OCI-LY7 (cell line): ENCODE results near the gene FHOD3. TPM values are rescaled to one million over a fixed set of nuclear protein-coding genes. Genes with fewer than 3 reads are reported as not detected.

Experiments used
- BruUV-seq: library from RNA; stranded (reverse); fragments of 400-500 nt; replicated peaks from 2 replicates; lab custom pipeline; 2021; lab: Mats Ljungman, UMichigan
- CTCF ChIA-PET: fragments of 300-600 bp; sonication (Branson Sonifier 250); formaldehyde crosslinking; loops from one replicate; lab custom pipeline; 2022; ENCODE audit warnings: antibody characterized with exemption; ENCODE audit not compliant: unreplicated experiment; lab: Charles Lee
- POLR2A ChIA-PET: fragments of 300-600 bp; sonication (Branson Sonifier 250); formaldehyde crosslinking; loops from one replicate; lab custom pipeline; 2022; ENCODE audit warnings: antibody characterized with exemption; lab: Charles Lee
- DNase-seq: peaks from one replicate; pipeline ENCODE4 v3.0.0-alpha.2; 2015; ENCODE audit warnings: low spot score
- H2AFZ ChIP-seq: fragments of 200-600 bp; sonication (generic), shearing (Covaris generic); 2 replicates; pipeline ENCODE4 v1.6.1; 2014; ENCODE audit warnings: mild to moderate bottlenecking, antibody characterized with exemption, low read length, moderate library complexity
- H3K27ac ChIP-seq: fragments of 200-600 bp; sonication (generic); 2 replicates; pipeline ENCODE4 v1.5.1; 2014; ENCODE audit warnings: mixed run types, low read depth, mild to moderate bottlenecking, moderate library complexity, low read length, inconsistent platforms; ENCODE audit not compliant: poor library complexity, severe bottlenecking
- H3K36me3 ChIP-seq: fragments of 200-600 bp; sonication (generic); 2 replicates; pipeline ENCODE4 v1.6.1; 2014; ENCODE audit warnings: mild to moderate bottlenecking, antibody characterized with exemption, low read length, moderate library complexity, mixed read lengths; ENCODE audit not compliant: insufficient read depth
- H3K4me1 ChIP-seq: fragments of 200-600 bp; sonication (generic); 2 replicates; pipeline ENCODE4 v1.5.1; 2014; ENCODE audit warnings: mild to moderate bottlenecking, low read length; ENCODE audit not compliant: insufficient read depth, poor library complexity, severe bottlenecking
- H3K4me2 ChIP-seq: fragments of 200-600 bp; sonication (generic); 2 replicates; pipeline ENCODE4 v1.6.1; 2014; ENCODE audit warnings: mild to moderate bottlenecking, low read length
- H3K4me3 ChIP-seq: fragments of 200-600 bp; sonication (generic); 2 replicates; pipeline ENCODE4 v1.5.1; 2014; ENCODE audit warnings: mild to moderate bottlenecking, low read depth, low read length; ENCODE audit not compliant: poor library complexity, severe bottlenecking
- H3K79me2 ChIP-seq: fragments of 200-600 bp; sonication (generic); 2 replicates; pipeline ENCODE4 v1.6.1; 2016; ENCODE audit warnings: low read depth, mild to moderate bottlenecking, low read length, moderate library complexity, mixed read lengths; ENCODE audit not compliant: insufficient read depth
- H3K9me2 ChIP-seq: fragments of 200-600 bp; sonication (generic); 2 replicates; pipeline ENCODE4 v1.6.1; 2016; ENCODE audit warnings: mild to moderate bottlenecking, low read length, mixed read lengths; ENCODE audit not compliant: insufficient read depth
- H3K9me3 ChIP-seq: fragments of 200-600 bp; sonication (generic); 2 replicates; pipeline ENCODE4 v1.6.1; 2014; ENCODE audit warnings: mild to moderate bottlenecking, mixed run types, low read length, mixed read lengths
- H4K20me1 ChIP-seq: fragments of 200-600 bp; sonication (generic); 2 replicates; pipeline ENCODE4 v1.6.1; 2014; ENCODE audit warnings: mild to moderate bottlenecking, antibody characterized with exemption, low read length, moderate library complexity, mixed read lengths; ENCODE audit not compliant: insufficient read depth
- EZH2phosphoT487 ChIP-seq: fragments of 200-600 bp; sonication (generic); IDR thresholded peaks from 2 replicates; pipeline ENCODE4 v1.6.1; 2018; ENCODE audit warnings: low read depth, borderline replicate concordance, mild to moderate bottlenecking, mixed run types, antibody characterized with exemption, low read length, moderate library complexity, mixed read lengths
- intact Hi-C: fragments of 100-400 bp; cut with micrococcal nuclease; formaldehyde crosslinking; loops from one replicate; pipeline ENCODE4 v1.10.0; 2022; ENCODE audit not compliant: unreplicated experiment
- total RNA-seq, 2 experiments: library from RNA; depleted of rRNA in 1 of 2; stranded (reverse); fragments of >200 nt in 1 of 2; shearing (Covaris generic) in 1 of 2; gene quantifications; 2 replicates each; pipeline ENCODE4 v1.2.3, GENCODE V29; 2014 to 2022
- TF ChIP-seq, protein P1 (sequence below): fragments of 200-600 bp; sonication (generic); conservative IDR thresholded peaks from 2 replicates; pipeline ENCODE4 v1.5.1; 2014; ENCODE audit warnings: mild to moderate bottlenecking, antibody characterized with exemption, low read length, moderate library complexity, mixed read lengths

FHOD3 gene
- total RNA-seq, 2 experiments from 2014 or later, result 0.06 to 2.4 TPM

DNA sequence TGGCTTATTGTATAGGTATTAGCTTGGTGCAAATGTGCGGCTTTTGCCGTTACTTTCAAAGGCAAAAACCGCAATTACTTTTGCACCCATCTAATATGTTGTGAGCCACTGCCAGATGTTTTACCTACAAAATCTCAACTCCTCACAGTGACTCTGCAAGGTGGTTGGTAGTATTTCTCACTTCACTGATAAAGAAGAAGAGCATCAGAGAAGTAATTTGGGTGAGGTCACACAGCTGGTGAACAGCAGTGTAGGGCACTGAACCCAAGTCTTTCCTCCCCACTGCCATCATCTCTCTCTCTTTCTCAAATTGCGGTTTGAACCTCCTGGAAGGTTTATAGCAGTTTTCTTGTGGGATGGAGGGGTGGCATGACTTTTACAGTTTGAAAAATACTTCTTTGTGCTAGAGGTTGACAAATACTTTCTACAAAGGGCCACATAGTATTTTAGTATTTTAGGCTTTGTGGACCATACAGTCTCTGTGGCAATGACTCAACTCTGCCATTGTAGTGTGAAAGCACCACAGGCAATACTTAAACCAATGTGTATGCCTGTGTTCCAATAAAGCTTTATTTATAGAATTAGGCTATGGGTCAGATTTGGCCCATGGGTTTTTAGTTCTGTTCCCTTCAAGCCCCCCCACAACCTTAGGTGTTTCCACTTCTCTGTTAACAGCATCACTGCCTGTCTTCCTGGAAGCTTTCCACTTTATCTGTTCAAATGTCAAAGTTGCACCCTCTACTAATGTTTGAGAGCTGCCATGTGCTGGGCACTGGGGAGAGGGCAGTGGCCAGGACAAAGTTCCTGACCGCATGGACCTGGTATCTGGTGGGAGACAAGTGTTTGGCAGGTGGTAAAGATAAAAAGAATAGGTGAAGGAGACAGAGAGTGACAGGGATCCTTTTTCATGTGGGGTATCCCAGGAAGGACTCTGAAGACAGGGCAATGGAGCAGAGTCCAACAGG lies 30.1 kb downstream of the FHOD3 start:
- Histone ChIP-seq H3K9me3 (no peaks in the 10 kb centered on the region), H2AFZ (no peak overlapping the region), H4K20me1 (no peaks in the 10 kb centered on the region), H3K9me2 (no peaks in the 10 kb centered on the region), H3K4me2 (no peak overlapping the region), H3K4me3 (no peak overlapping the region), H3K79me2 (no peaks in the 10 kb centered on the region), H3K4me1 (no peaks in the 10 kb centered on the region), H3K27ac (no peak overlapping the region), H3K36me3 (no peaks in the 10 kb centered on the region)
- CTCF ChIA-PET, result no interaction called here
- POLR2A ChIA-PET, result no interaction called here
- BruUV-seq, result no TSS peak
- TF ChIP-seq EZH2phosphoT487, result no peak
- TF ChIP-seq, protein P1, sequence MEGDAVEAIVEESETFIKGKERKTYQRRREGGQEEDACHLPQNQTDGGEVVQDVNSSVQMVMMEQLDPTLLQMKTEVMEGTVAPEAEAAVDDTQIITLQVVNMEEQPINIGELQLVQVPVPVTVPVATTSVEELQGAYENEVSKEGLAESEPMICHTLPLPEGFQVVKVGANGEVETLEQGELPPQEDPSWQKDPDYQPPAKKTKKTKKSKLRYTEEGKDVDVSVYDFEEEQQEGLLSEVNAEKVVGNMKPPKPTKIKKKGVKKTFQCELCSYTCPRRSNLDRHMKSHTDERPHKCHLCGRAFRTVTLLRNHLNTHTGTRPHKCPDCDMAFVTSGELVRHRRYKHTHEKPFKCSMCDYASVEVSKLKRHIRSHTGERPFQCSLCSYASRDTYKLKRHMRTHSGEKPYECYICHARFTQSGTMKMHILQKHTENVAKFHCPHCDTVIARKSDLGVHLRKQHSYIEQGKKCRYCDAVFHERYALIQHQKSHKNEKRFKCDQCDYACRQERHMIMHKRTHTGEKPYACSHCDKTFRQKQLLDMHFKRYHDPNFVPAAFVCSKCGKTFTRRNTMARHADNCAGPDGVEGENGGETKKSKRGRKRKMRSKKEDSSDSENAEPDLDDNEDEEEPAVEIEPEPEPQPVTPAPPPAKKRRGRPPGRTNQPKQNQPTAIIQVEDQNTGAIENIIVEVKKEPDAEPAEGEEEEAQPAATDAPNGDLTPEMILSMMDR, result no peak
- no peak for DNase-seq
- intact Hi-C loops, result no loop called here

DNA sequence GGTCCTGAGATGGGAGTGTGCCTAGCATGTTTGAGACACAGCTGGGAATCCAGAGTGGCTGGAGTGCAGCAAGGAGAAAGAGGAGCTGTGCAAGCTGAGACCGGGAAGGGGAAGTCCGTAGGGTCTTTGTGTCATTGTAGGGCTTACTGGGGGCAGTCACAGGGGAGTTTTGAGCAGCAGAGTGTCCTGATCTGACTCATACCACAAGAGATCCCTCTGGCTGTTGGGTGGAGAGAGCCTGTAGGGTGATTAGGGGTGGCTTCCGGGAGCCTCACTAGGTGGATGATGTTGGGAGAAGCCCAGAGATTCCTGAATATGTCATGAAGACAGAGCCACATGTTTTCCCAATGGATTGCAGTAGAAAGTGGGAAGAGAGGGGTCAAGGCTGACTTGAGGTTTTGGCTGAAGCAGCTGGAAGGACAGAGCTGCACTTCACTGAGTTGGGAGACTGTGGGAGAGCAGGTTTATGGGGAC lies 30.9 kb downstream of the FHOD3 start:
- no peaks in the 10 kb centered on the region for H4K20me1 ChIP-seq
- H3K36me3 ChIP-seq, result no peaks in the 10 kb centered on the region
- CTCF ChIA-PET, result no interaction called here
- H3K4me2 ChIP-seq, result no peak overlapping the region
- DNase-seq, result no peak
- TF ChIP-seq, protein P1, result no peak
- no peak for TF ChIP-seq EZH2phosphoT487
- intact Hi-C loops, result no loop called here
- H3K27ac ChIP-seq, result no peak overlapping the region
- no peaks in the 10 kb centered on the region for H3K79me2 ChIP-seq
- H3K9me2 ChIP-seq, result no peaks in the 10 kb centered on the region
- no peak overlapping the region for H3K4me3 ChIP-seq
- H3K9me3 ChIP-seq, result no peaks in the 10 kb centered on the region
- BruUV-seq, result no TSS peak
- POLR2A ChIA-PET, result no interaction called here
- no peaks in the 10 kb centered on the region for H3K4me1 ChIP-seq
- no peak overlapping the region for H2AFZ ChIP-seq

DNA sequence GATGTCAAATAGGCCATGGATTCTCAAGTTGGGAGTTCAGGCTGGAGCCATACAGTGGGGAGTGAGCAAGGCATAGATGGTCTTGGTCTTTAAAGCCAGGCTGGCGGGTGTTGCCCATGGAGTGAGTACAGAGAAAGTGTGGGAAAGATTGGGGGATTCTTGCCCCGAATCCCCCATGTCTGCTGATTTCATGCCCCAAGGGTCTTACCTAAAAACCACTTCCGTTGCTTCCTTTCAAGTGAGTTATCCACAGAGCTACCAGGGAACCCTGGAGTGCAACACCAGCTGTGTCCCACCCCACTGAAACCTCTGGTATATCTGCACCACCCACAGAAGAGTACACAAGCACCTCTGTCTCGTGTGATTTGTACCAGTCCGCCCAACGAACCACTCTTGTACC lies 31.4 kb downstream of the FHOD3 start:
- ChIA-PET CTCF (no interaction called here), POLR2A (no interaction called here)
- Histone ChIP-seq H3K4me1 (no peaks in the 10 kb centered on the region), H3K4me2 (no peak overlapping the region), H3K9me2 (no peaks in the 10 kb centered on the region), H4K20me1 (no peaks in the 10 kb centered on the region), H3K9me3 (no peaks in the 10 kb centered on the region), H3K4me3 (no peak overlapping the region), H3K27ac (no peak overlapping the region), H3K36me3 (no peaks in the 10 kb centered on the region), H3K79me2 (no peaks in the 10 kb centered on the region), H2AFZ (no peak overlapping the region)
- no TSS peak for BruUV-seq
- TF ChIP-seq, protein P1, result no peak
- TF ChIP-seq EZH2phosphoT487, result no peak
- DNase-seq, result no peak
- intact Hi-C loops, result no loop called here
